ENCODE results near the gene MVP. TPM values are rescaled to one million over a fixed set of nuclear protein-coding genes. Genes with fewer than 3 reads are reported as not detected.

The MVP gene
- total RNA-seq, 1 experiment from 2014 or later: 72.5 TPM

- H3K27me3 Mint-ChIP-seq (ENCODE audit: insufficient read depth, unreplicated experiment): no peaks in the 10 kb centered on the region
- ChIA-PET CTCF (no interaction called here), POLR2A (no interaction called here)
- Histone ChIP-seq H3K36me3 (ENCODE audit: control insufficient read depth, insufficient read depth, low read length) (no peaks in the 10 kb centered on the region), H3K9me3 (no peaks in the 10 kb centered on the region), H3K27me3 (replicated peaks; ENCODE audit: control insufficient read depth, insufficient read depth, low read length) (no peaks in the 10 kb centered on the region), H3K4me3 (ENCODE audit: low read depth, low read length) (peak overlapping the region; percentile 18), H3K4me1 (no peaks in the 10 kb centered on the region)
- H3K4me3 Mint-ChIP-seq (ENCODE audit: unreplicated experiment): peak overlapping the region; percentile 53
- H3K27ac Mint-ChIP-seq (ENCODE audit: unreplicated experiment): no peak overlapping the region
- no peak for DNase-seq
- intact Hi-C loops (cut with micrococcal nuclease; ENCODE audit: unreplicated experiment): no loop called here
- H3K9me3 Mint-ChIP-seq (ENCODE audit: unreplicated experiment): no peaks in the 10 kb centered on the region
- no TSS peak for BruUV-seq (replicated peaks)
- TF ChIP-seq CTCF (IDR thresholded peaks at IDR 0.05; ENCODE audit: insufficient read depth in 1 of 2, low read depth in 1 of 2, low read length in 1 of 2, severe bottlenecking in 1 of 2, unreplicated experiment in 1 of 2): no peak
- H3K4me1 Mint-ChIP-seq (ENCODE audit: low read depth, unreplicated experiment): no peaks in the 10 kb centered on the region
- H3K36me3 Mint-ChIP-seq (ENCODE audit: insufficient read depth, unreplicated experiment): peaks cover 5% of the 10 kb centered on the region
These were observed 55.9 kb downstream of the MVP start for GRCh38 chr16:29876217-29876593.

- Mint-ChIP-seq H3K4me3 (ENCODE audit: unreplicated experiment) (peak overlapping the region; percentile 53), H3K27ac (ENCODE audit: unreplicated experiment) (no peak overlapping the region), H3K4me1 (ENCODE audit: low read depth, unreplicated experiment) (no peaks in the 10 kb centered on the region), H3K9me3 (ENCODE audit: unreplicated experiment) (no peaks in the 10 kb centered on the region), H3K36me3 (ENCODE audit: insufficient read depth, unreplicated experiment) (peaks cover 5% of the 10 kb centered on the region), H3K27me3 (ENCODE audit: insufficient read depth, unreplicated experiment) (no peaks in the 10 kb centered on the region)
- H3K4me1 ChIP-seq: no peaks in the 10 kb centered on the region
- H3K4me3 ChIP-seq (ENCODE audit: low read depth, low read length): peak overlapping the region; percentile 18
- TF ChIP-seq CTCF (IDR thresholded peaks at IDR 0.05; ENCODE audit: insufficient read depth in 1 of 2, low read depth in 1 of 2, low read length in 1 of 2, severe bottlenecking in 1 of 2, unreplicated experiment in 1 of 2): no peak
- H3K36me3 ChIP-seq (ENCODE audit: control insufficient read depth, insufficient read depth, low read length): no peaks in the 10 kb centered on the region
- no peak for DNase-seq
- intact Hi-C loops (cut with micrococcal nuclease; ENCODE audit: unreplicated experiment): no loop called here
- no TSS peak for BruUV-seq (replicated peaks)
- POLR2A ChIA-PET: no interaction called here
- CTCF ChIA-PET: no interaction called here
- H3K9me3 ChIP-seq: no peaks in the 10 kb centered on the region
- H3K27me3 ChIP-seq (replicated peaks; ENCODE audit: control insufficient read depth, insufficient read depth, low read length): no peaks in the 10 kb centered on the region
These were observed 56.5 kb downstream of the MVP start for GRCh38 chr16:29876594-29877249.

- Histone ChIP-seq H3K4me1 (no peaks in the 10 kb centered on the region), H3K4me3 (ENCODE audit: low read depth, low read length) (no peak overlapping the region), H3K36me3 (ENCODE audit: control insufficient read depth, insufficient read depth, low read length) (no peaks in the 10 kb centered on the region), H3K27me3 (replicated peaks; ENCODE audit: control insufficient read depth, insufficient read depth, low read length) (no peaks in the 10 kb centered on the region), H3K9me3 (no peaks in the 10 kb centered on the region)
- no TSS peak for BruUV-seq (replicated peaks)
- Mint-ChIP-seq H3K9me3 (ENCODE audit: unreplicated experiment) (no peaks in the 10 kb centered on the region), H3K4me1 (ENCODE audit: low read depth, unreplicated experiment) (no peaks in the 10 kb centered on the region), H3K27ac (ENCODE audit: unreplicated experiment) (no peak overlapping the region), H3K27me3 (ENCODE audit: insufficient read depth, unreplicated experiment) (no peaks in the 10 kb centered on the region), H3K36me3 (ENCODE audit: insufficient read depth, unreplicated experiment) (peaks cover 5% of the 10 kb centered on the region), H3K4me3 (ENCODE audit: unreplicated experiment) (no peak overlapping the region)
- ChIA-PET CTCF (no interaction called here), POLR2A (no interaction called here)
- peak; percentile 26 to 62 for DNase-seq
- TF ChIP-seq CTCF (IDR thresholded peaks at IDR 0.05; ENCODE audit: insufficient read depth in 1 of 2, low read depth in 1 of 2, low read length in 1 of 2, severe bottlenecking in 1 of 2, unreplicated experiment in 1 of 2): no peak
- intact Hi-C loops (cut with micrococcal nuclease; ENCODE audit: unreplicated experiment): no loop called here
These were observed 57.2 kb downstream of the MVP start for GRCh38 chr16:29877266-29877961.
